Natural killer cell (primary cell): ENCODE data around the gene PPP1R13B. TPM values are rescaled to one million over a fixed set of nuclear protein-coding genes. Genes with fewer than 3 reads are reported as not detected.

Source experiments
- ATAC-seq, 3 donors: fragments of 150-1000 bp in 2 of 3; fragments of 200-7000 bp in 1 of 3; cut with Tn5 transposase; 1 replicate in 1 of 3; 2 replicates in 2 of 3; pipeline ENCODE4 v1.10.0; 2021; ENCODE audit warnings: mild to moderate bottlenecking in 2 of 3, moderate library complexity in 2 of 3
- DNase-seq, 2 donors: peaks; one replicate each; pipeline versions ENCODE4 v3.0.0 to v3.0.0-alpha.2; 2013 to 2021; ENCODE audit warnings: mixed read lengths in 1 of 2
- H3K27ac ChIP-seq: one replicate; pipeline ENCODE4 v1.5.1; 2013; ENCODE audit warnings: mild to moderate bottlenecking, low read length
- H3K27me3 ChIP-seq: one replicate; pipeline ENCODE4 v1.6.1; 2013; ENCODE audit warnings: low read length; ENCODE audit not compliant: control insufficient read depth, insufficient read depth
- H3K36me3 ChIP-seq: one replicate; pipeline ENCODE4 v1.6.1; 2013; ENCODE audit warnings: low read length; ENCODE audit not compliant: control insufficient read depth, insufficient read depth
- H3K4me1 ChIP-seq: one replicate; pipeline ENCODE4 v1.6.1; 2013; ENCODE audit warnings: low read length; ENCODE audit not compliant: control insufficient read depth, insufficient read depth
- H3K4me3 ChIP-seq: one replicate; pipeline ENCODE4 v1.5.1; 2013; ENCODE audit warnings: low read length
- H3K9me3 ChIP-seq: one replicate; pipeline ENCODE4 v1.6.1; 2013; ENCODE audit warnings: low read length; ENCODE audit not compliant: control insufficient read depth, insufficient read depth
- H3K27ac Mint-ChIP-seq, 2 donors: one replicate each; pipeline ENCODE4 v1.8.0; 2022; ENCODE audit warnings: mild to moderate bottlenecking in 2 of 2, mixed read lengths in 2 of 2, moderate library complexity in 1 of 2
- H3K27me3 Mint-ChIP-seq, 2 donors: one replicate each; pipeline ENCODE4 v1.8.0; 2022; ENCODE audit warnings: low read depth in 2 of 2, mixed read lengths in 2 of 2
- H3K36me3 Mint-ChIP-seq: one replicate; pipeline ENCODE4 v1.8.0; 2022; ENCODE audit warnings: mixed read lengths
- H3K4me1 Mint-ChIP-seq, 2 donors: one replicate each; pipeline ENCODE4 v1.8.0; 2022; ENCODE audit warnings: mixed read lengths in 2 of 2
- H3K4me3 Mint-ChIP-seq: one replicate; pipeline ENCODE4 v1.8.0; 2022; ENCODE audit warnings: mild to moderate bottlenecking, moderate library complexity, mixed read lengths
- H3K9me3 Mint-ChIP-seq, 2 donors: one replicate each; pipeline ENCODE4 v1.8.0; 2022; ENCODE audit warnings: mixed read lengths in 2 of 2
- CTCF ChIP-seq: fragments of 200-600 bp; IDR thresholded peaks from one replicate; pipeline ENCODE4 v1.8.0; 2022; ENCODE audit warnings: antibody characterized with exemption
- WGBS: methylation state at CpG from one replicate; pipeline ENCODE4 v1.1.7; 2013; ENCODE audit warnings: missing lambda C conversion rate; ENCODE audit not compliant: insufficient coverage; 5-methylcytosine and 5-hydroxymethylcytosine counted together
- intact Hi-C: fragments of 100-400 bp; cut with micrococcal nuclease; formaldehyde crosslinking; loops from one replicate; pipeline ENCODE4 v1.14.2; 2022
- total RNA-seq, 4 donors: library from RNA; stranded (reverse); fragments of 120-200 nt in 1 of 4; gene quantifications; one replicate each; pipeline versions ENCODE4 v1.2.3 to v1.2.4, GENCODE V29; 2013 to 2022

PPP1R13B gene
- total RNA-seq, 3 donors from 2014 or later (not counting 1 experiment from before 2014, with no cell fraction given), result 26.5 to 35.5 (median 31.7) TPM

GRCh38 chr14:103867523-103867953 lies 20.2 kb upstream of the PPP1R13B start:
- Histone ChIP-seq H3K27ac (no peak overlapping the region), H3K27me3 (no peaks in the 10 kb centered on the region), H3K4me1 (peaks cover 13% of the 10 kb centered on the region), H3K9me3 (no peaks in the 10 kb centered on the region), H3K36me3 (no peaks in the 10 kb centered on the region), H3K4me3 (no peak overlapping the region)
- no peak overlapping the region for H3K4me3 Mint-ChIP-seq
- no peaks in the 10 kb centered on the region for H3K36me3 Mint-ChIP-seq
- no peaks in the 10 kb centered on the region for H3K9me3 Mint-ChIP-seq
- DNase-seq (no peak), ATAC-seq (no peak)
- 91% methylated on average over 10 of the region's 10 CpGs for WGBS
- H3K27me3 Mint-ChIP-seq, result peaks cover 0 to 1% of the 10 kb centered on the region in 2 donors
- intact Hi-C loops, result no loop called here
- peak overlapping the region in 1 of 2 donors; percentile 27 for H3K27ac Mint-ChIP-seq
- peaks cover 4 to 9% of the 10 kb centered on the region in 2 donors for H3K4me1 Mint-ChIP-seq
- no peak for TF ChIP-seq CTCF

GRCh38 chr14:103867020-103867419 lies 19.6 kb upstream of the PPP1R13B start:
- Histone ChIP-seq H3K9me3 (no peaks in the 10 kb centered on the region), H3K27ac (no peak overlapping the region), H3K4me1 (peaks cover 8% of the 10 kb centered on the region), H3K4me3 (no peak overlapping the region), H3K27me3 (no peaks in the 10 kb centered on the region), H3K36me3 (no peaks in the 10 kb centered on the region)
- intact Hi-C loops, result no loop called here
- TF ChIP-seq CTCF, result no peak
- no peaks in the 10 kb centered on the region for H3K36me3 Mint-ChIP-seq
- H3K27me3 Mint-ChIP-seq, result peaks cover 0 to 7% of the 10 kb centered on the region in 2 donors
- H3K4me1 Mint-ChIP-seq, result peaks cover 0 to 4% of the 10 kb centered on the region in 2 donors
- H3K27ac Mint-ChIP-seq, result no peak overlapping the region
- H3K4me3 Mint-ChIP-seq, result no peak overlapping the region
- no peak for ATAC-seq
- 95% methylated on average over 10 of the region's 10 CpGs for WGBS
- no peak for DNase-seq
- H3K9me3 Mint-ChIP-seq, result no peaks in the 10 kb centered on the region

GRCh38 chr14:103863245-103863644 lies 15.9 kb upstream of the PPP1R13B start:
- Histone ChIP-seq H3K27ac (no peak overlapping the region), H3K27me3 (no peaks in the 10 kb centered on the region), H3K4me3 (no peak overlapping the region), H3K4me1 (no peaks in the 10 kb centered on the region), H3K9me3 (no peaks in the 10 kb centered on the region), H3K36me3 (no peaks in the 10 kb centered on the region)
- 93% methylated on average over 6 of the region's 6 CpGs for WGBS
- no peak overlapping the region for H3K27ac Mint-ChIP-seq
- intact Hi-C loops, result no loop called here
- H3K36me3 Mint-ChIP-seq, result no peaks in the 10 kb centered on the region
- no peak for TF ChIP-seq CTCF
- H3K9me3 Mint-ChIP-seq, result no peaks in the 10 kb centered on the region
- ATAC-seq (no peak), DNase-seq (no peak)
- no peaks in the 10 kb centered on the region for H3K4me1 Mint-ChIP-seq
- H3K4me3 Mint-ChIP-seq, result no peak overlapping the region
- H3K27me3 Mint-ChIP-seq, result peaks cover 0 to 13% of the 10 kb centered on the region in 2 donors

- WGBS, result 89% methylated on average over 7 of the region's 7 CpGs
- Histone ChIP-seq H3K27ac (no peak overlapping the region), H3K36me3 (no peaks in the 10 kb centered on the region), H3K9me3 (no peaks in the 10 kb centered on the region), H3K27me3 (no peaks in the 10 kb centered on the region), H3K4me1 (no peaks in the 10 kb centered on the region), H3K4me3 (no peak overlapping the region)
- H3K27ac Mint-ChIP-seq, result no peak overlapping the region
- intact Hi-C loops, result no loop called here
- no peak for TF ChIP-seq CTCF
- H3K4me1 Mint-ChIP-seq, result no peaks in the 10 kb centered on the region
- no peaks in the 10 kb centered on the region for H3K36me3 Mint-ChIP-seq
- DNase-seq, result no peak
- H3K27me3 Mint-ChIP-seq, result peaks cover 0 to 13% of the 10 kb centered on the region in 2 donors
- H3K9me3 Mint-ChIP-seq, result no peaks in the 10 kb centered on the region
- ATAC-seq, result no peak
- no peak overlapping the region for H3K4me3 Mint-ChIP-seq
Observed at GRCh38 chr14:103862393-103862782, 15.0 kb upstream of the PPP1R13B start.
